RWPE2 (cell line): Measurements from ENCODE around the gene TK1.

Source experiments
- ATAC-seq: fragments of 200-7000 bp; cut with Tn5 transposase; 3 replicates; pipeline ENCODE4 v1.9.1; 2021; ENCODE audit warnings: low read depth
- DNase-seq: peaks from one replicate; pipeline ENCODE4 v3.0.0-alpha.2; 2020; ENCODE audit warnings: low spot score
- H3K27ac ChIP-seq: fragments of 450-650 bp; 2 replicates; pipeline ENCODE4 v1.5.1; 2017; ENCODE audit warnings: mild to moderate bottlenecking; ENCODE audit not compliant: poor library complexity, severe bottlenecking
- H3K27me3 ChIP-seq: fragments of 250-450 bp; sonication (Bioruptor Pico); 2 replicates; pipeline ENCODE4 v1.5.1; 2021; ENCODE audit warnings: mild to moderate bottlenecking, moderate library complexity; ENCODE audit not compliant: insufficient read depth, poor library complexity, severe bottlenecking
- H3K36me3 ChIP-seq: fragments of 250-450 bp; sonication (Bioruptor Pico); 2 replicates; pipeline ENCODE4 v1.5.1; 2020; ENCODE audit warnings: low read depth, mild to moderate bottlenecking, moderate library complexity
- H3K4me1 ChIP-seq: fragments of 250-450 bp; sonication (Bioruptor Pico); 2 replicates; pipeline ENCODE4 v1.5.1; 2021; ENCODE audit warnings: mild to moderate bottlenecking, moderate library complexity; ENCODE audit not compliant: insufficient read depth, poor library complexity, severe bottlenecking
- H3K4me3 ChIP-seq: fragments of 250-450 bp; sonication (Bioruptor Pico); 2 replicates; pipeline ENCODE4 v1.5.1; 2021; ENCODE audit warnings: mild to moderate bottlenecking, moderate library complexity; ENCODE audit not compliant: severe bottlenecking
- H3K9me3 ChIP-seq: fragments of 250-450 bp; sonication (Bioruptor Pico); 2 replicates; pipeline ENCODE4 v1.5.1; 2021; ENCODE audit warnings: mild to moderate bottlenecking, moderate library complexity; ENCODE audit not compliant: severe bottlenecking
- TF ChIP-seq, protein P1 (sequence below): fragments of 450-650 bp; IDR thresholded peaks from one replicate; pipeline ENCODE4 v1.5.1; 2017; ENCODE audit warnings: mild to moderate bottlenecking, moderate library complexity; ENCODE audit not compliant: poor library complexity, severe bottlenecking

Gene TK1

DNA sequence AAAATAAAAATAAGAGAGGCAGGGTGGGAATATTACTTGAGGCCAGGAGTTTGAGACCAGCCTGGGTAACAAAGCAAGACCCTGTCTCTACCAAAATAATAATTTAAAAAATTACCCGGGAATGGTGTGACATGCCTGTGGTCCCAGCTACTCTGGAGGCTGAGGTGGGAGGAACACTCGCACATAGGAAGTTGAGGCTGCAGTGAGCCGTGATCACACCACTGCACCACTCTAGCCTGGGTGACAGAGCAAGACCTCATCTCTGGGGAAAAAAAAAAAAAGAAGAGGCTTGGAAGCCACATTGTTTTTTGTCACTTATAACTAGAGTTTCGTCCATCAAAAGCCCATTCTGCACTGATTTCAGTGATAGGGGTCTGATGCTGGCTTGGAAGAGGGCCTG is 41.3 kb upstream of the TK1 start:
- H3K4me3 ChIP-seq, result no peak overlapping the region
- H3K27ac ChIP-seq, result no peak overlapping the region
- H3K27me3 ChIP-seq, result peaks cover 28% of the 10 kb centered on the region
- H3K4me1 ChIP-seq, result peaks cover 5% of the 10 kb centered on the region
- H3K36me3 ChIP-seq, result peaks cover 11% of the 10 kb centered on the region
- ATAC-seq, result no peak
- no peak for DNase-seq
- no peaks in the 10 kb centered on the region for H3K9me3 ChIP-seq
- TF ChIP-seq, protein P1, sequence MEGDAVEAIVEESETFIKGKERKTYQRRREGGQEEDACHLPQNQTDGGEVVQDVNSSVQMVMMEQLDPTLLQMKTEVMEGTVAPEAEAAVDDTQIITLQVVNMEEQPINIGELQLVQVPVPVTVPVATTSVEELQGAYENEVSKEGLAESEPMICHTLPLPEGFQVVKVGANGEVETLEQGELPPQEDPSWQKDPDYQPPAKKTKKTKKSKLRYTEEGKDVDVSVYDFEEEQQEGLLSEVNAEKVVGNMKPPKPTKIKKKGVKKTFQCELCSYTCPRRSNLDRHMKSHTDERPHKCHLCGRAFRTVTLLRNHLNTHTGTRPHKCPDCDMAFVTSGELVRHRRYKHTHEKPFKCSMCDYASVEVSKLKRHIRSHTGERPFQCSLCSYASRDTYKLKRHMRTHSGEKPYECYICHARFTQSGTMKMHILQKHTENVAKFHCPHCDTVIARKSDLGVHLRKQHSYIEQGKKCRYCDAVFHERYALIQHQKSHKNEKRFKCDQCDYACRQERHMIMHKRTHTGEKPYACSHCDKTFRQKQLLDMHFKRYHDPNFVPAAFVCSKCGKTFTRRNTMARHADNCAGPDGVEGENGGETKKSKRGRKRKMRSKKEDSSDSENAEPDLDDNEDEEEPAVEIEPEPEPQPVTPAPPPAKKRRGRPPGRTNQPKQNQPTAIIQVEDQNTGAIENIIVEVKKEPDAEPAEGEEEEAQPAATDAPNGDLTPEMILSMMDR, result no peak

GRCh38 chr17:78227455-78227916 is 40.6 kb upstream of the TK1 start:
- TF ChIP-seq, protein P1, result no peak
- H3K4me3 ChIP-seq, result no peak overlapping the region
- no peak for DNase-seq
- no peaks in the 10 kb centered on the region for H3K9me3 ChIP-seq
- peaks cover 18% of the 10 kb centered on the region for H3K36me3 ChIP-seq
- peaks cover 22% of the 10 kb centered on the region for H3K27me3 ChIP-seq
- ATAC-seq, result no peak
- peaks cover 5% of the 10 kb centered on the region for H3K4me1 ChIP-seq
- no peak overlapping the region for H3K27ac ChIP-seq

DNA sequence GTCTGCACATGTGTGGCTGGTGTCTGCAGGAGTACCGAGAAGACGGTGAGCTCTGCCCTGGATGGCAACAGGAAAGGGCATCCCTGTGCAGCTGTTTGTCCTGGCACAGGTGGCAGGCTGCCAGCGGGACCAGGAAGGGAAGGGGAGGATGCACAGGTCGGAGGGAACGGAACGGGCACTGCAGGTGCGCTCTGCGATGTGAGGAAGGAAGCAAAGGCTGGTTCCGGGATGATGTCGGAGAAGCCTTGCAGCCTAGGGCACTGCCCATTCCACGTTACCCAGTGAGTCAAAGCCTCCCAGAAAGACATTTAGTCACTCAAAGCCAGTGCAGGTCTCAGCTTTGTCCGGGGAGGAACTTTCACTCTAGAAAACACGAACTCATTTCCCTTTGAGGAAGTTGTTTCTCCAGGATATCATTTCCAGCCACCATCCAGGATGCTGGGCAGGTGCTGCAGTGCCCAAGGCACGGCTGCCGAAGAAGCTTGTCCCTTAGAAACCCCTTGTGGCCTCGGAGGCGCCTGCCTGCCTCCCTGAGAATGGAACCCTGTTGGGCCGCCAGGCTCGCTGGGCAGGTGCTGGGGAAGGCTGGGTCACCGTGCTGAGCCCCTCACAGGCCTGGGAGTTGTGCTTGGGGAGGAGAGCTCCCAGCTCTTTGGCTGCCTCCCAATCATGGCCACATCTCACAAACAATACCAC is 40.1 kb upstream of the TK1 start:
- Histone ChIP-seq H3K9me3 (no peaks in the 10 kb centered on the region), H3K27me3 (peaks cover 16% of the 10 kb centered on the region), H3K4me3 (no peak overlapping the region), H3K36me3 (peaks cover 22% of the 10 kb centered on the region), H3K4me1 (peaks cover 5% of the 10 kb centered on the region), H3K27ac (no peak overlapping the region)
- ATAC-seq (peak; percentile 70), DNase-seq (no peak)
- TF ChIP-seq, protein P1, result no peak

DNA sequence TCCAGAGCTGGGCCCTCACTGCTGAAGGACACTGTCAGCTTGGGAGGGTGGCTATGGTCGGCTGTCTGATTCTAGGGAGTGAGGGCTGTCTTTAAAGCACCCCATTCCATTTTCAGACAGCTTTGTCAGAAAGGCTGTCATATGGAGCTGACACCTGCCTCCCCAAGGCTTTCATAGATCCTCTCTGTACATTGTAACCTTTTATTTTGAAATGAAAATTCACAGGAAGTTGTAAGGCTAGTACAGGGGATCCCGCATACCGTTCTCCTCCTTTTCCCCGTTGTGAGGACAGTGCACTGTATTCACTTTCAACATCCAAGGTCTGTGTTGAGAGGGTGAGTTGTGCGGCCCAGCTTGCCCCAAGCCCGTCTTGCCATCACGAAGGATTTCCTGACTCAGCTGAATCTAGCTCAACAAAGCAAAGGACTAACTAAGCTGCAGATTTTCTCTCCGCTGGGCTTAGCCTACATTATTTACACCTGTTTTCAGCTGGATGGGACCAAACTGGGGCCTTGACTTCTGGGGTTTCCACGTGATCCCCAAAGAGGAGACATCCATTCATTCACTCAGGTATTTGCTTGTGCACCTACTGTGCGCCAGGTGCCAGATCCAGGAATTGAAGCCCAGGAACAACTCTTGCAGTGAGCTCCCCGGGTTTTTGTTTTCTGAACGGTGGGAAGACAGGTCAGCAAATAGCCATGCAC is 39.4 kb upstream of the TK1 start:
- H3K36me3 ChIP-seq, result peaks cover 29% of the 10 kb centered on the region
- TF ChIP-seq, protein P1, result no peak
- ATAC-seq (peak; percentile 15; the same call in 1 of the 3 replicates), DNase-seq (no peak)
- H3K27ac ChIP-seq, result no peak overlapping the region
- H3K9me3 ChIP-seq, result no peaks in the 10 kb centered on the region
- H3K27me3 ChIP-seq, result peaks cover 10% of the 10 kb centered on the region
- peaks cover 5% of the 10 kb centered on the region for H3K4me1 ChIP-seq
- H3K4me3 ChIP-seq, result no peak overlapping the region
